Stomach (tissue), 9 donors: ENCODE measurements around the gene HECW1. TPM values are rescaled to one million over a fixed set of nuclear protein-coding genes. Genes with fewer than 3 reads are reported as not detected.

ENCODE experiments used
- DNase-seq, 2 donors: peaks; one replicate each; pipeline versions ENCODE4 v3.0.0 to v3.0.0-alpha.2; 2013 to 2019
- H3K27ac ChIP-seq, 5 donors: fragments of 200-600 bp in 4 of 5; sonication (generic) in 4 of 5; one replicate each; pipeline ENCODE4 v1.5.1; 2013 to 2019; ENCODE audit warnings: mild to moderate bottlenecking in 1 of 5, moderate library complexity in 1 of 5
- H3K27me3 ChIP-seq, 3 donors: fragments of 200-600 bp; sonication (generic); one replicate each; pipeline ENCODE4 v1.5.1; 2017 to 2019; ENCODE audit warnings: mixed run types in 1 of 3
- H3K36me3 ChIP-seq, 4 donors: fragments of 200-600 bp; sonication (generic); 1 replicate in 3 of 4; 2 replicates in 1 of 4; pipeline ENCODE4 v1.5.1; 2016 to 2019
- H3K4me1 ChIP-seq, 4 donors: fragments of 200-600 bp; sonication (generic); one replicate each; pipeline ENCODE4 v1.5.1; 2016 to 2019
- H3K4me3 ChIP-seq, 4 donors: fragments of 200-600 bp; sonication (generic) in 3 of 4; one replicate each; pipeline ENCODE4 v1.5.1; 2016 to 2019; ENCODE audit warnings: mild to moderate bottlenecking in 1 of 4
- H3K9me3 ChIP-seq, 4 donors: fragments of 200-600 bp; sonication (generic); one replicate each; pipeline ENCODE4 v1.5.1; 2016 to 2019
- CTCF ChIP-seq, 7 experiments: fragments of 450-650 bp in 4 of 7; fragments of 200-600 bp in 3 of 7; sonication (generic) in 3 of 7; IDR thresholded peaks; one replicate each; pipeline ENCODE4 v1.5.1; 2016 to 2019; ENCODE audit warnings: antibody characterized with exemption in 7 of 7, control low read depth in 2 of 7, mild to moderate bottlenecking in 1 of 7
- EP300 ChIP-seq: sonication (generic); formaldehyde crosslinking; IDR thresholded peaks from one replicate; pipeline ENCODE4 v1.6.1; 2017; ENCODE audit warnings: antibody characterized with exemption
- POLR2A ChIP-seq, 4 donors: fragments of 450-650 bp; IDR thresholded peaks; one replicate each; pipeline ENCODE4 v1.6.1; 2016; ENCODE audit warnings: antibody characterized with exemption in 4 of 4, control low read depth in 2 of 4, mild to moderate bottlenecking in 1 of 4, moderate library complexity in 1 of 4
- POLR2AphosphoS5 ChIP-seq, 3 donors: sonication (generic); formaldehyde crosslinking; IDR thresholded peaks; one replicate each; pipeline ENCODE4 v1.6.1; 2016; ENCODE audit warnings: antibody characterized with exemption in 3 of 3
- WGBS, 5 donors: extraction: QIAGEN DNeasy Blood & Tissue Kit in 3 of 5; methylation state at CpG; one replicate each; pipeline versions ENCODE4 v1.1.5 to v1.1.7; 2013 to 2018; 5-methylcytosine and 5-hydroxymethylcytosine counted together
- intact Hi-C: fragments of 100-400 bp; cut with DNase I; formaldehyde crosslinking; loops from one replicate; pipeline ENCODE4 v1.15.1; 2023; ENCODE audit warnings: low total_unique reads
- polyA plus RNA-seq, 3 donors: library from polyadenylated mRNA; stranded (reverse); fragments of 200-250 nt; gene quantifications; one replicate each; pipeline ENCODE4 v1.2.3, GENCODE V29; 2013
- total RNA-seq, 5 donors: library from RNA; depleted of rRNA; stranded (reverse); fragments of >200 nt; gene quantifications; one replicate each; pipeline versions ENCODE4 v1.1.0 to v1.2.3, GENCODE V29; 2014 to 2016
- donor health status: healthy with polysubstance abuse.
- donor health status: Bipolar disorder and iron deficiency.
- donor health status: healthy.

The HECW1 gene
- total and polyA plus RNA-seq, 8 donors = 0.29 to 11.1 (median 1.4) TPM; not detected in 1

- Histone ChIP-seq H3K27me3 (no peaks in the 10 kb centered on the region), H3K4me3 (no peak overlapping the region), H3K27ac (no peak overlapping the region), H3K4me1 (peaks cover 0 to 10% (median 4%) of the 10 kb centered on the region in 4 donors), H3K9me3 (peaks cover 6 to 19% (median 17%) of the 10 kb centered on the region in 4 donors), H3K36me3 (no peaks in the 10 kb centered on the region)
- WGBS, 5 donors = 59 to 76% (median 70%) methylated on average over 2 of the region's 2 CpGs
- intact Hi-C loops = no loop called here
- DNase-seq = no peak
- TF ChIP-seq EP300 (no peak), POLR2A (IDR thresholded peaks at IDR 0.05) (no peak), POLR2AphosphoS5 (IDR thresholded peaks at IDR 0.05) (no peak), CTCF (IDR thresholded peaks at IDR 0.05) (no peak)
These were observed 177.4 kb downstream of the HECW1 start for GRCh38 chr7:43289826-43290225.

GRCh38 chr7:43290978-43291377 is 178.5 kb downstream of the HECW1 start:
- Histone ChIP-seq H3K4me1 (peaks cover 0 to 10% (median 4%) of the 10 kb centered on the region in 4 donors), H3K9me3 (peaks cover 6 to 19% (median 17%) of the 10 kb centered on the region in 4 donors), H3K4me3 (no peak overlapping the region), H3K27me3 (peaks cover 0 to 3% (median 0%) of the 10 kb centered on the region in 3 donors), H3K27ac (no peak overlapping the region), H3K36me3 (no peaks in the 10 kb centered on the region)
- TF ChIP-seq EP300 = no peak
- intact Hi-C loops = no loop called here
- DNase-seq = no peak
- 85 to 97% (median 93%) methylated on average over 5 of the region's 5 CpGs for WGBS, 5 donors

GRCh38 chr7:43291789-43292188 is 179.3 kb downstream of the HECW1 start:
- H3K36me3 ChIP-seq = no peaks in the 10 kb centered on the region
- 65 to 81% (median 74%) methylated on average over 3 of the region's 3 CpGs for WGBS, 5 donors
- no peak overlapping the region for H3K27ac ChIP-seq
- peaks cover 0 to 10% (median 4%) of the 10 kb centered on the region in 4 donors for H3K4me1 ChIP-seq
- no peak overlapping the region for H3K4me3 ChIP-seq
- DNase-seq = no peak
- intact Hi-C loops = no loop called here
- peaks cover 0 to 3% (median 0%) of the 10 kb centered on the region in 3 donors for H3K27me3 ChIP-seq
- H3K9me3 ChIP-seq = peaks cover 6 to 19% (median 17%) of the 10 kb centered on the region in 4 donors
- TF ChIP-seq POLR2A (IDR thresholded peaks at IDR 0.05) (no peak), EP300 (no peak), POLR2AphosphoS5 (IDR thresholded peaks at IDR 0.05) (no peak), CTCF (IDR thresholded peaks at IDR 0.05) (no peak)

- Histone ChIP-seq H3K27me3 (peaks cover 0 to 3% (median 0%) of the 10 kb centered on the region in 3 donors), H3K4me1 (peaks cover 0 to 10% (median 4%) of the 10 kb centered on the region in 4 donors), H3K4me3 (no peak overlapping the region), H3K27ac (no peak overlapping the region), H3K9me3 (peaks cover 6 to 19% (median 17%) of the 10 kb centered on the region in 4 donors), H3K36me3 (no peaks in the 10 kb centered on the region)
- TF ChIP-seq CTCF (IDR thresholded peaks at IDR 0.05) = no peak
- TF ChIP-seq POLR2A (IDR thresholded peaks at IDR 0.05) = no peak
- no peak for TF ChIP-seq EP300
- no peak for TF ChIP-seq POLR2AphosphoS5 (IDR thresholded peaks at IDR 0.05)
- DNase-seq = no peak
- intact Hi-C loops = no loop called here
- WGBS, 5 donors = 83 to 92% (median 86%) methylated on average over 1 of the region's 1 CpG
These were observed 179.9 kb downstream of the HECW1 start for GRCh38 chr7:43292384-43292783.

- peaks cover 0 to 10% (median 4%) of the 10 kb centered on the region in 4 donors for H3K4me1 ChIP-seq
- TF ChIP-seq EP300 (no peak), POLR2AphosphoS5 (IDR thresholded peaks at IDR 0.05) (no peak), POLR2A (IDR thresholded peaks at IDR 0.05) (no peak), CTCF (IDR thresholded peaks at IDR 0.05) (no peak)
- DNase-seq = peak in 1 of 2 donors; percentile 41
- H3K27ac ChIP-seq = no peak overlapping the region
- H3K36me3 ChIP-seq = no peaks in the 10 kb centered on the region
- intact Hi-C loops = no loop called here
- H3K27me3 ChIP-seq = peaks cover 0 to 3% (median 0%) of the 10 kb centered on the region in 3 donors
- WGBS, 5 donors = 39 to 52% (median 47%) methylated on average over 5 of the region's 5 CpGs
- peaks cover 6 to 19% (median 17%) of the 10 kb centered on the region in 4 donors for H3K9me3 ChIP-seq
- H3K4me3 ChIP-seq = no peak overlapping the region
These were observed 181.7 kb downstream of the HECW1 start for GRCh38 chr7:43294080-43294630.
